ENCODE data around the gene GLI3.

GRCh38 chr7:41974870-41975557 is 262.0 kb downstream of the GLI3 start:
- TF ChIP-seq CTCF (IDR thresholded peaks at IDR 0.05; ENCODE audit: insufficient read depth, low read depth, low read length): no peak
- TF ChIP-seq EZH2 (IDR thresholded peaks at IDR 0.05; ENCODE audit: insufficient read depth, low read length): no peak
